HUDEP-2 (cell line): ENCODE data around the gene NT5DC2.

Experiments used
- DNase-seq, 76 experiments: peaks; one replicate each; lab custom pipeline; 2025; ENCODE audit not compliant: unreplicated experiment in 76 of 76; lab: John Stamatoyannopoulos, UW

NT5DC2 gene

DNA sequence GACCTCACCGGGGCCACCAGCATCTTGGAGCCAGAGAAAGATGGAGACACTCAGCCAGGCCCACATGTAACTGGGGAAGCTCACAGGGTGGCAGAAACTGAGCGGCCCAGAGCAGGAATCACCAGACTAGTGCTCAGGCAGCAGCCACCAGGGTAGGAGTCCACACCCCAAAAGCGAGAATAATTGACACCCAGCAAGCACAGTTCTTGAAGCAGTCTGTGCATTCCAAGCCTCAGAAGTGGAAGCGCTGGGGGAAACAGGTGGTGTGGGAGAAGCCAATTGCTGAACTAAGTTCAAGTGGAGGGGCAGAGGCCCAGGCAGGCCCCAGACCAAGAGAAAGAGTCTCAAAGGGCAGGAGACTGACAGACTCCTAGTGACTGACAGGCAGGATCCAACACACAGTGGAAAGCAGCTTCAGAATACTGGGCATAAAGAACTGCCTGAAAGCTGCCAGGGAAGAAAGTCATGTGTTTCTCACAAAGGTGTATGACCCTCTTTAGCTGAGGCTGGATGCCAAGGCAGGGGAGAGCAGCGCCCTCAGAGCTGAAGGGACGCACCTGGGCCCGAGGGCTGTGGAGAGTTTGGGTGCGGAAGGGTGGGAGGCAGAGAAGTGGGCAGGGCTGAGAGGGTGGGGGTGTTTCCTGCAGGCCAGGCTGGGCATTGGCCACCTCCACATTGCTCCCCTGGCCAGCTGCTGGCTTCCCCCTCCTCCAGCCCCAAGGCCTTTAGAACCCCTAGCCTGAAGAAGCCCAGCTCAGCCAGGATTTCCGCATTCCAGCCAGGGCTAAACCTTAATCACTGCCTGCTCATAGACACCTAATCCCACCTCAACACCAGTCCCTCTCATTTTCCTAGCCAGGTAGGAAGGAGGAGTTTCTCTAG is 7.7 kb downstream of the NT5DC2 start:
- DNase-seq, result no peak

- no peak for DNase-seq
Observed at GRCh38 chr3:52524752-52525679, 8.6 kb downstream of the NT5DC2 start.

DNA sequence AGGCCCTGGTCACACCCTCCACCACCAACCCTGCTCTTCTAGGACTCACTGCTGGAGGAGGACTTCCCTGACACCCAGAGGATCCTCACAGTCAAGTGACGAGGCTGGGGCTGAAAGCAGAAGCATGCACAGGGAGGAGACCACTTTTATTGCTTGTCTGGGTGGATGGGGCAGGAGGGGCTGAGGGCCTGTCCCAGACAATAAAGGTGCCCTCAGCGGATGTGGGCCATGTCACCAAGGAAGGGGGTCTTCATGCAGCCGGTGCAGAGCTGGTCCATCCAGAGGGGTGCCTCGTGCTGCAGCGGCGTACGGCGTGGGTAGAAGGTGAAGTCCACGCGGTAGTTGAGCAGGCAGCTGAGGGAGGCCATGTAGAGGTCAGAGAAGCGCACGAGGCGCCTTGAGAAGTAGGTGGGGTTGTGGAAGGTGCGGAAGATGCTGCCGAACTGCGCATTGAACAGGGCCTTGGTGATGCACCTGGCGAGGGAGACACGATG is 9.4 kb downstream of the NT5DC2 start:
- no peak for DNase-seq

DNA sequence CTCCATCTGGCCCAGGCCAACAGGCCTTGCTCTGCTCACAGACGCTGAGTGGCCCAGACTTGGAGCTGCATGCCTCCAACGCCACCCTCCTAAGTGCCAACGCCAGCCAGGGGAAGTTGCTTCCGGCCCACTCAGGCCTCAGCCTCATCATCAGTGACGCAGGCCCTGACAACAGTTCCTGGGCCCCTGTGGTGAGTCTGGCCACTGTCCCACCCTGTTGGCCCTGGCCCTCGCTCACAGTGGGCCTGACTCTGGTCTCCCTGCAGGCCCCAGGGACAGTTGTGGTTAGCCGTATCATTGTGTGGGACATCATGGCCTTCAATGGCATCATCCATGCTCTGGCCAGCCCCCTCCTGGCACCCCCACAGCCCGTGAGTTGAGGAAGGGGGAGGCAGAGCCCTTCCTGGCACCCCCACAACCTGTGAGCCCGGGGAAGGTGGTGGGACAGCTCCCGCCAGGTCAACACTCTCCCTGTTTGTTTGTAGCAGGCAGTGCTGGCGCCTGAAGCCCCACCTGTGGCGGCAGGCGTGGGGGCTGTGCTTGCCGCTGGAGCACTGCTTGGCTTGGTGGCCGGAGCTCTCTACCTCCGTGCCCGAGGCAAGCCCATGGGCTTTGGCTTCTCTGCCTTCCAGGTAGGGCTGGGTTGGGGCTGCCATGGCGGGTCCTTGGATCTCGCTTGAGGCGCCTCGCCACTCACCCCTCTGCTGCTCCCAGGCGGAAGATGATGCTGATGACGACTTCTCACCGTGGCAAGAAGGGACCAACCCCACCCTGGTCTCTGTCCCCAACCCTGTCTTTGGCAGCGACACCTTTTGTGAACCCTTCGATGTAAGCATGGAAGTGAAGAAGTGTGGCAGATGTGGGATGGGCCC is 10.0 kb downstream of the NT5DC2 start:
- DNase-seq, result no peak

DNA sequence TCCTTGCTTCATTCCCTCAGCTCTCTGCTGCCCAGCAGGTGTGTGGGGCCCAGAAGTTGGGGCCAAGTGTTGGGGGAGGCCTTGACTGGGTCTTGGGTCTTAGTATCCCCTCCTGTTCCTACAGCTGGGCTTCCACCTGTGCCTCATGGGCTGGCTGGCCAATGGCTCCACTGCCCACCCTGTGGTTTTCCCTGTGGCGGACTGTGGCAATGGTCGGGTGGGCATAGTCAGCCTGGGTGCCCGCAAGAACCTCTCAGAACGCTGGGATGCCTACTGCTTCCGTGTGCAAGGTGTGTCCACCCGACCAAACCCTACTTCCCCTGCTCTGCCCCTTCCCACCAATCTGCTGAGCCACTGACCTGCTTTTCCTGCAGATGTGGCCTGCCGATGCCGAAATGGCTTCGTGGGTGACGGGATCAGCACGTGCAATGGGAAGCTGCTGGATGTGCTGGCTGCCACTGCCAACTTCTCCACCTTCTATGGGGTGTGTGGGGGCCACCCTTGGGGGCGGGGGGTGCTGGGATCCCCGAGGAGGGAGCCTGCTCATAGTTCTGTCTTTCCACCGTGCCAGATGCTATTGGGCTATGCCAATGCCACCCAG is 10.9 kb downstream of the NT5DC2 start:
- DNase-seq, result no peak

DNA sequence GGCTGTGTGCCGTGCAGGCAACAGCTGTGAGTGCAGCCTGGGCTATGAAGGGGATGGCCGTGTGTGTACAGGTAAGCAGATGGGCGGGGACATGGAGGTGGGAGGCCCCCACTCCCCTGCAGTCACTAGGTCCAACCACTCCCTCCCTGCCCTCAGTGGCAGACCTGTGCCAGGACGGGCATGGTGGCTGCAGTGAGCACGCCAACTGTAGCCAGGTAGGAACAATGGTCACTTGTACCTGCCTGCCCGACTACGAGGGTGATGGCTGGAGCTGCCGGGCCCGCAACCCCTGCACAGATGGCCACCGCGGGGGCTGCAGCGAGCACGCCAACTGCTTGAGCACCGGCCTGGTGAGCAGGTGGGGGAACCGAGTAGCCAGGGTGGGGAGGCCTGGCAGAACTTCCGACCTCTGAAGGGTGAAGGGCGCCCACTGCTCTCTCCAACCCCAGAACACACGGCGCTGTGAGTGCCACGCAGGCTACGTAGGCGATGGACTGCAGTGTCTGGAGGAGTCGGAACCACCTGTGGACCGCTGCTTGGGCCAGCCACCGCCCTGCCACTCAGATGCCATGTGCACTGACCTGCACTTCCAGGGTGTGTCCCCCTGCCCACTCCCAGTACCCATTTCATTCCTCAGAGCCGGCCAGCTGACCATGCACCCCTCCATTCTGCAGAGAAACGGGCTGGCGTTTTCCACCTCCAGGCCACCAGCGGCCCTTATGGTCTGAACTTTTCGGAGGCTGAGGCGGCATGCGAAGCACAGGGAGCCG is 11.6 kb downstream of the NT5DC2 start:
- no peak for DNase-seq

DNA sequence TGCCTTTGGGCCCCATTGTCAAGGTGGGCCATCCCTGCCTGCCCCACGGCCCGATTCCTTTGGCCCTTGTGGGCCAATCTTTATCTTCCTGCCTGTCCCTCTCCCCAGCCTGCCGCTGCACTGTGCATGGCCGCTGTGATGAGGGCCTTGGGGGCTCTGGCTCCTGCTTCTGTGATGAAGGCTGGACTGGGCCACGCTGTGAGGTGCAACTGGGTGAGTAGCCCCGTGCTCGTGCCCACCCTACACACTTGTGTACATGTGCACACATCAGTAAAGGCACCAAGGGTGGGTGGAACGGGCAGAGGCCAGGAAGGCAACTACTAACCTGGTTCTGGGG is 12.2 kb downstream of the NT5DC2 start:
- no peak for DNase-seq

- no peak for DNase-seq
Observed at GRCh38 chr3:52520716-52521487, 12.8 kb downstream of the NT5DC2 start.

GRCh38 chr3:52520141-52520667 is 13.5 kb downstream of the NT5DC2 start:
- no peak for DNase-seq

GRCh38 chr3:52519445-52520140 is 14.1 kb downstream of the NT5DC2 start:
- no peak for DNase-seq

GRCh38 chr3:52518723-52519444 is 14.8 kb downstream of the NT5DC2 start:
- no peak for DNase-seq

DNA sequence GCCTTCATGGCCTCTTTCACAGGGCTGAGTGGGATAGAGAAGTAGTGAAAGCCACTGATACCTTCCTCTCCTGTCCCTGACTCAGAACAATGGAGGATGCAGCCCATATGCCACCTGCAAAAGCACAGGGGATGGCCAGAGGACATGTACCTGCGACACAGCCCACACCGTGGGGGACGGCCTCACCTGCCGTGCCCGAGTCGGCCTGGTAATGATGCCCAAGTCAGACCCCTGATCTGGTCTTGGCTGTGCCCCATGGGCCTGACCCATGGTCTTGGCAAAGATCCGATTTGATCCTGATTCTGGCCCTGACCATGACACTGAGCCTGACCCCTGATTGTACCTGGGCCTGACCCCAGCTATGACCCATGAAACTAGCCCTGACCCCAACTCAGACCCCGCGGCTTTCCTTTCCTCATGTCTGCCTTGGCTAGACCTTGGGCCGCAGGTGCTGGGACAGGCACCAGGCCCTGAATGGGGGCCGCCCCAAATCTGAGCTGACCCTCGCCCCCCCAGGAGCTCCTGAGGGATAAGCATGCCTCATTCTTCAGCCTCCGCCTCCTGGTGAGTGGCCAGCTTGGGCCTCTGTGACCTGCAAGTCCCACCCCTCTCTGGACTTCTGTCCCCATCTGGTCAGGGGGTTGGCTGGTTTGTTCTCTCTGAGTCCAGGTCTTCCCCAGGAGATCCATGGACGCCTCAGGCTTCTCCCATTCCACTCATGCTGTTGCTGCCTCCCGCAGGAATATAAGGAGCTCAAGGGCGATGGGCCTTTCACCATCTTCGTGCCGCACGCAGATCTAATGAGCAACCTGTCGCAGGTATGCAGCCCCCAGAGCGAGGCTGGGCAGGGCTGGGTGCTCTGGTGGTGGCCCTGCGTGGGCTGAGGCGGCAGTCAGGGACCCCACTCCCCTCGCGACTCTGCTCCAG is 15.6 kb downstream of the NT5DC2 start:
- no peak for DNase-seq

DNA sequence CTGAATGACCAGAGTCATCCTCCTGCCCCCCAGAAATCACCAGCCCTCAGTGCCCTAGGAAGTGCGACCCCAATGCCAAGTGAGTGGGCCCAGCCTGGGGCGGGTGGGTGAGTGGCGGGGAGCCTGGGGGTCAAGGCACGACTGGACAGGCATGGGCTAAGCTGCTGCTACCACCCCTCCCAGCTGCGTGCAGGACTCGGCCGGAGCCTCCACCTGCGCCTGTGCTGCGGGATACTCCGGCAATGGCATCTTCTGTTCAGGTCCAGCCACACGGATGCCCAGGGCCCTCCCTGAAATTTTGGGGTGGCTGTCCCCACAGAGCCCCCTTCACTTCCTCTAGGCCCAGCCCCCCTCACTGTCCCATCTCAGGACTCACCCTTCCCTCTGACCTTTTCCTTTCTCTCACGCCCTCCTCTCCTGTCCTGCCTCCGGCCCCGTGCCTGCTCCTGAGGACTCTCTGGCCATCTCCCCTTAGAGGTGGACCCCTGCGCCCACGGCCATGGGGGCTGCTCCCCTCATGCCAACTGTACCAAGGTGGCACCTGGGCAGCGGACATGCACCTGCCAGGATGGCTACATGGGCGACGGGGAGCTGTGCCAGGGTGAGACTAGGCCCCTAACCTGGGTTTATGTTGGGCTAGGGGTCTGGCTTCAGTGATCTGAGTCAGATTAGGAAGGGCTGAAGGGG is 17.0 kb downstream of the NT5DC2 start:
- no peak for DNase-seq

- no peak for DNase-seq
Observed at GRCh38 chr3:52515192-52515591, 18.5 kb downstream of the NT5DC2 start.

DNA sequence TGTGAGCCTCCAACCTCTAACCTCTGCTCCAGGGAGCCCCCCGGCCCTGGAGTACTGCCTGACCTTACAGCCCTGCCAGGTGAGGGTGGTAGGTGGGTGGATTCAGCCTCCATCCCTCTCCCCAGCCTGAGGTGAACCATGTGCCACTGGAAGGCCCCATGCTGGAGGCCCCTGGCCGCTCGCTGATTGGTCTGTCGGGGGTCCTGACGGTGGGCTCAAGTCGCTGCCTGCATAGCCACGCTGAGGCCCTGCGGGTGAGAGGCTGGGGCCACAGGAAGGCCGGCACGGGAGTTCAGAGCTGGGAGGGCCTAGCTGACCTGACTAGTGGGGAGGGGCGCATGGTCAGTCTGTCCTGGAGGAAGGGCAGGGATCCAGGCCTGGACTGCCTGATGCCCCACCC is 19.1 kb downstream of the NT5DC2 start:
- no peak for DNase-seq

GRCh38 chr3:52513281-52513680 is 20.4 kb downstream of the NT5DC2 start:
- DNase-seq, result no peak
